GM12878 (cell line): ENCODE data around the gene TSFM. TPM values are rescaled to one million over a fixed set of nuclear protein-coding genes. Genes with fewer than 3 reads are reported as not detected.

Experiments used
- ATAC-seq: fragments of 200-7000 bp; cut with Tn5 transposase; 3 replicates; pipeline ENCODE4 v1.9.1; 2020; ENCODE audit warnings: mild to moderate bottlenecking, moderate library complexity
- BruUV-seq: library from RNA; stranded (reverse); fragments of 400-500 nt; replicated peaks from 2 replicates; lab custom pipeline; 2021; lab: Mats Ljungman, UMichigan
- CTCF ChIA-PET: fragments of 300-600 bp; sonication (Branson Sonifier 250); formaldehyde crosslinking; extraction: SDS; loops from one replicate; lab custom pipeline; 2021; ENCODE audit warnings: inconsistent platforms; lab: Yijun Ruan, JAX
- POLR2A ChIA-PET: fragments of 350-600 bp; formaldehyde crosslinking; extraction: SDS; loops from one replicate; lab custom pipeline; 2021; ENCODE audit warnings: inconsistent platforms; lab: Charles Lee
- RAD21 ChIA-PET: fragments of 300-600 bp; sonication (Branson Sonifier 250); formaldehyde crosslinking; loops from one replicate; lab custom pipeline; 2023; ENCODE audit warnings: antibody characterized with exemption; ENCODE audit not compliant: unreplicated experiment; lab: Charles Lee
- SMC1A ChIA-PET: fragments of 300-600 bp; sonication (Branson Sonifier 250); formaldehyde crosslinking; loops from one replicate; lab custom pipeline; 2023; ENCODE audit not compliant: unreplicated experiment, uncharacterized antibody; lab: Charles Lee
- DNase-seq: peaks from one replicate; pipeline ENCODE4 v3.0.0-alpha.2; 2011; ENCODE audit warnings: low read depth, low spot score
- FAIRE-seq: peaks from 3 replicates; lab custom pipeline; 2011; peaks lifted over from hg19 to GRCh38; lab: Jason Lieb, UNC
- H2AFZ ChIP-seq: 2 replicates; pipeline ENCODE4 v1.6.0; 2011; ENCODE audit warnings: low read depth, low read length, control low read depth; ENCODE audit not compliant: control insufficient read depth
- H3K27ac ChIP-seq: 2 replicates; pipeline ENCODE4 v1.5.1; 2011; ENCODE audit warnings: control low read depth; ENCODE audit not compliant: control insufficient read depth, insufficient read depth
- H3K27me3 ChIP-seq, 2 experiments: replicated peaks in 1 of 2; 2 replicates each; pipeline versions ENCODE4 v1.6.0 to v1.6.1; 2011; ENCODE audit warnings: low read length in 1 of 2; ENCODE audit not compliant: control insufficient read depth in 2 of 2, insufficient read depth in 2 of 2
- H3K36me3 ChIP-seq, 2 experiments: 2 replicates each; pipeline ENCODE4 v1.5.1; 2011; ENCODE audit warnings: low read length in 1 of 2; ENCODE audit not compliant: control insufficient read depth in 2 of 2, insufficient read depth in 2 of 2
- H3K4me1 ChIP-seq: 2 replicates; pipeline ENCODE4 v1.6.1; 2011; ENCODE audit warnings: mild to moderate bottlenecking, low read length, moderate library complexity, mixed read lengths; ENCODE audit not compliant: control insufficient read depth, insufficient read depth
- H3K4me2 ChIP-seq: 2 replicates; pipeline ENCODE4 v1.6.0; 2011; ENCODE audit warnings: control low read depth; ENCODE audit not compliant: control insufficient read depth, insufficient read depth
- H3K4me3 ChIP-seq: fragments of 200-600 bp; sonication (generic); 2 replicates; pipeline ENCODE4 v1.5.1; 2016
- H3K79me2 ChIP-seq: 2 replicates; pipeline ENCODE4 v1.6.0; 2011; ENCODE audit warnings: low read length; ENCODE audit not compliant: control insufficient read depth, insufficient read depth
- H3K9ac ChIP-seq: 2 replicates; pipeline ENCODE4 v1.8.0; 2011; ENCODE audit warnings: low read length, control low read depth, mixed read lengths; ENCODE audit not compliant: control insufficient read depth, insufficient read depth
- H3K9me3 ChIP-seq: replicated peaks from 3 replicates; pipeline ENCODE4 v1.5.1; 2011; ENCODE audit warnings: mild to moderate bottlenecking, low read length; ENCODE audit not compliant: control insufficient read depth, insufficient read depth
- H4K20me1 ChIP-seq: 2 replicates; pipeline ENCODE4 v1.6.0; 2011; ENCODE audit not compliant: control insufficient read depth, insufficient read depth
- ETV6 ChIP-seq, 2 experiments: fragments of 450-650 bp in 1 of 2; IDR thresholded peaks in 1 of 2; conservative IDR thresholded peaks in 1 of 2; 2 replicates each; pipeline ENCODE4 v1.6.1; 2014; ENCODE audit warnings: antibody characterized with exemption in 1 of 2, borderline replicate concordance in 1 of 2, low read depth in 1 of 2, mild to moderate bottlenecking in 1 of 2, moderate library complexity in 1 of 2
- HDAC2 ChIP-seq: fragments of 200-600 bp; sonication (generic); IDR thresholded peaks from 2 replicates; pipeline ENCODE4 v1.6.1; 2017
- HDGF ChIP-seq: fragments of 450-650 bp; IDR thresholded peaks from 2 replicates; pipeline ENCODE4 v1.6.1; 2016; ENCODE audit warnings: antibody characterized with exemption
- NFIC ChIP-seq: IDR thresholded peaks from 2 replicates; pipeline ENCODE4 v1.6.1; 2012; ENCODE audit warnings: low read depth, mild to moderate bottlenecking, inconsistent platforms, low read length, moderate library complexity
- NFYA ChIP-seq: IDR thresholded peaks from 2 replicates; pipeline ENCODE4 v1.6.1; 2011; ENCODE audit warnings: low read depth, mild to moderate bottlenecking, low read length, improper control_type of control experiment, borderline replicate concordance
- NFYB ChIP-seq: IDR thresholded peaks from 2 replicates; pipeline ENCODE4 v1.6.1; 2011; ENCODE audit warnings: low read depth, mild to moderate bottlenecking, low read length, improper control_type of control experiment, moderate library complexity; ENCODE audit not compliant: insufficient read depth
- NR2F1 ChIP-seq: fragments of 450-650 bp; conservative IDR thresholded peaks from 2 replicates; pipeline ENCODE4 v1.6.1; 2017; ENCODE audit warnings: mild to moderate bottlenecking
- RB1 ChIP-seq: fragments of 450-650 bp; formaldehyde crosslinking; IDR thresholded peaks from 2 replicates; pipeline ENCODE4 v1.6.1; 2017; ENCODE audit warnings: mild to moderate bottlenecking, borderline replicate concordance
- WGBS: methylation state at CpG from one replicate; pipeline ENCODE4 v1.1.6; 2016; ENCODE audit warnings: low lambda C conversion rate; ENCODE audit not compliant: insufficient replicate concordance, insufficient coverage; ENCODE audit errors: missing lambda C conversion rate; 5-methylcytosine and 5-hydroxymethylcytosine counted together
- in situ Hi-C: fragments of 300-500 bp; cut with MboI; formaldehyde crosslinking; loops from 9 replicates; pipeline ENCODE4 v1.14.3; 2018; ENCODE audit warnings: mixed read lengths
- intact Hi-C: fragments of 100-400 bp; cut with micrococcal nuclease; formaldehyde crosslinking; loops from one replicate; pipeline ENCODE4 v1.14.2; 2022; ENCODE audit not compliant: unreplicated experiment
- polyA plus RNA-seq, 11 experiments: library from polyadenylated mRNA; depleted of rRNA in 4 of 11; unstranded in 6 of 11; stranded (reverse) in 5 of 11; fragments of >200 nt; fragmentation: Nextera tagmentation in 4 of 11; fragmentation: Illumina TruSeq in 1 of 11; extraction: Ambion mirVana in 4 of 11; extraction: Trizol in 1 of 11; gene quantifications; 1 replicate in 1 of 11; 2 replicates in 10 of 11; pipeline versions ENCODE4 v1.2.1 to v1.2.3, GENCODE V29; 2011 to 2016; ENCODE audit warnings: inconsistent platforms in 2 of 11, missing spikeins in 2 of 11, low read depth in 1 of 11
- total RNA-seq, 4 experiments: library from RNA; depleted of rRNA in 3 of 4; stranded (reverse); fragments of >200 nt in 3 of 4; fragmentation: Illumina TruSeq in 1 of 4; extraction: Trizol in 1 of 4; gene quantifications; 2 replicates each; pipeline versions ENCODE4 v1.2.1 to v1.2.3, GENCODE V29; 2013 to 2021
- TF ChIP-seq, protein P1 (sequence below): IDR thresholded peaks from 2 replicates; pipeline ENCODE4 v1.6.1; 2011; ENCODE audit warnings: borderline replicate concordance, low read depth, mild to moderate bottlenecking, moderate library complexity, low read length; ENCODE audit not compliant: insufficient read depth, poor library complexity, severe bottlenecking
- TF ChIP-seq, protein P2 (sequence below): fragments of 450-650 bp; IDR thresholded peaks from 2 replicates; pipeline ENCODE4 v1.6.1; 2017; ENCODE audit warnings: mild to moderate bottlenecking, moderate library complexity
- TF ChIP-seq, protein P3 (sequence below): fragments of 450-650 bp; IDR thresholded peaks from 2 replicates; pipeline ENCODE4 v1.6.1; 2017; ENCODE audit warnings: mild to moderate bottlenecking, low read depth, inconsistent platforms; ENCODE audit not compliant: poor library complexity, severe bottlenecking
- TF ChIP-seq, protein P4 (sequence below): IDR thresholded peaks from 2 replicates; pipeline ENCODE4 v1.6.1; 2011; ENCODE audit warnings: low read depth, low read length, improper control_type of control experiment, borderline replicate concordance

The TSFM gene
- total and polyA plus RNA-seq, 10 of the 15 experiments (the other 5 are each of a cell fraction or from before 2014, with no cell fraction given), result 36.7 to 132 (median 45.6) TPM

DNA sequence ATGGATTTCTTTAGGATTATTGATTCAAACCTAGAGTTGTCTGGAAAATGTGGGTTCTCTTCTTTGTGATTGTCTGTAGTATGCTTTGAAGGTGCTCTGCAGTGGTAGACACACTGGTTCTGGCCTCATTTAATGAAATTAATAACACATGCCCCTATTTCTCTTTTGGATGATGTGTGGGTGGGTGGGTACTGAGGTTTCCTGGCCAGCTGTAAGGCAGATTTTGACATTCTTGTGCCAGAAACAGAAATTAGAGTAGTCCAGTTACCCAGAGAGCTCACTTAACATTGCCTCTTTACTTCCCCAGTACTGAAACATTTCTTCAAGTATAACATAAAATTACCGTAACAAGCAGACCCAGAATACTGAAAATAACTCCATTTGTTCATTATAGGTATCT is 14.4 kb downstream of the TSFM start (continued):
- TF ChIP-seq ETV6 (conservative IDR thresholded peaks at IDR 0.05 in 1 of 2, IDR thresholded peaks at IDR 0.05 in 1 of 2; ENCODE audit: borderline replicate concordance in 1 of 2, low read depth in 1 of 2) (no peak), RB1 (no peak), HDGF (no peak)
- TF ChIP-seq, all 136 proteins: peak for 0

DNA sequence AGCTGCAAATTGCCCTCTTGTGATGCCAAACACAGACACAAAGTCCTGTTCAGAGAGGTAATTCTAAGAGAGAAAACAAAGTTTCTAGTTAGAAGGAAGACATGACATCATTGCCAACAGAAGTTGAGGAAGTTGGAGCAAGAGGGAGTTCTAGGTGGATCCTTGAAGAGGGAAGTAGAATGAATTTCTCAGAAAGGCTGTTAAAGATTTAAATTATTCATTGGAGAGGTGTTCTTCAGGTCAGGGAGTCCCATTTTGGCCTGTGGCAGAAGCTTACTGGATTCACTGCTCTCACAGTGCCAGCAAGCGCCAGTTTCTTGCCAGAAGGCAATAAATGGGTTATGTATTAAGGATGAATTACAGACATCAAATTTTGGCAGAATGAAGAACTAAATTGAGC is 15.3 kb downstream of the TSFM start:
- H3K79me2 ChIP-seq, result no peaks in the 10 kb centered on the region
- H3K4me3 ChIP-seq, result no peak overlapping the region
- POLR2A ChIA-PET, result interaction anchor here (1.1 kb wide), 1 partner anchor 39 kb away, joined by 3 read pairs; no protein-coding TSS in a partner anchor
- H4K20me1 ChIP-seq, result no peaks in the 10 kb centered on the region
- H3K27ac ChIP-seq, result no peak overlapping the region
- ATAC-seq (no peak), DNase-seq (no peak), FAIRE-seq (no peak)
- H3K36me3 ChIP-seq, result peaks cover 6 to 28% of the 10 kb centered on the region in 2 experiments
- RAD21 ChIA-PET, result no interaction called here
- CTCF ChIA-PET, result interaction anchor here (0.6 to 9.5 kb wide), 6 partner anchors 10 to 224 kb away, joined by 3 to 87 read pairs (median 4); no protein-coding TSS in a partner anchor
- no peak overlapping the region for H3K4me2 ChIP-seq
- 94% methylated on average over 1 of the region's 1 CpG for WGBS
- in situ Hi-C loops (no loop called here), intact Hi-C loops (no loop called here)
- H3K4me1 ChIP-seq, result no peaks in the 10 kb centered on the region
- no peaks in the 10 kb centered on the region for H3K9me3 ChIP-seq
- no peaks in the 10 kb centered on the region for H3K27me3 ChIP-seq
- SMC1A ChIA-PET, result interaction anchor here (1.7 kb wide), 1 partner anchor 11 kb away, joined by 7 read pairs; no protein-coding TSS in a partner anchor
- H3K9ac ChIP-seq, result no peak overlapping the region
- BruUV-seq, result no TSS peak
- H2AFZ ChIP-seq, result no peak overlapping the region
- TF ChIP-seq, protein P1, sequence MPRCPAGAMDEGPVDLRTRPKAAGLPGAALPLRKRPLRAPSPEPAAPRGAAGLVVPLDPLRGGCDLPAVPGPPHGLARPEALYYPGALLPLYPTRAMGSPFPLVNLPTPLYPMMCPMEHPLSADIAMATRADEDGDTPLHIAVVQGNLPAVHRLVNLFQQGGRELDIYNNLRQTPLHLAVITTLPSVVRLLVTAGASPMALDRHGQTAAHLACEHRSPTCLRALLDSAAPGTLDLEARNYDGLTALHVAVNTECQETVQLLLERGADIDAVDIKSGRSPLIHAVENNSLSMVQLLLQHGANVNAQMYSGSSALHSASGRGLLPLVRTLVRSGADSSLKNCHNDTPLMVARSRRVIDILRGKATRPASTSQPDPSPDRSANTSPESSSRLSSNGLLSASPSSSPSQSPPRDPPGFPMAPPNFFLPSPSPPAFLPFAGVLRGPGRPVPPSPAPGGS, result no peak
- no peak for TF ChIP-seq HDAC2
- no peak for TF ChIP-seq NFYB
- TF ChIP-seq NR2F1, result no peak
- no peak for TF ChIP-seq NFIC
- TF ChIP-seq, protein P2, sequence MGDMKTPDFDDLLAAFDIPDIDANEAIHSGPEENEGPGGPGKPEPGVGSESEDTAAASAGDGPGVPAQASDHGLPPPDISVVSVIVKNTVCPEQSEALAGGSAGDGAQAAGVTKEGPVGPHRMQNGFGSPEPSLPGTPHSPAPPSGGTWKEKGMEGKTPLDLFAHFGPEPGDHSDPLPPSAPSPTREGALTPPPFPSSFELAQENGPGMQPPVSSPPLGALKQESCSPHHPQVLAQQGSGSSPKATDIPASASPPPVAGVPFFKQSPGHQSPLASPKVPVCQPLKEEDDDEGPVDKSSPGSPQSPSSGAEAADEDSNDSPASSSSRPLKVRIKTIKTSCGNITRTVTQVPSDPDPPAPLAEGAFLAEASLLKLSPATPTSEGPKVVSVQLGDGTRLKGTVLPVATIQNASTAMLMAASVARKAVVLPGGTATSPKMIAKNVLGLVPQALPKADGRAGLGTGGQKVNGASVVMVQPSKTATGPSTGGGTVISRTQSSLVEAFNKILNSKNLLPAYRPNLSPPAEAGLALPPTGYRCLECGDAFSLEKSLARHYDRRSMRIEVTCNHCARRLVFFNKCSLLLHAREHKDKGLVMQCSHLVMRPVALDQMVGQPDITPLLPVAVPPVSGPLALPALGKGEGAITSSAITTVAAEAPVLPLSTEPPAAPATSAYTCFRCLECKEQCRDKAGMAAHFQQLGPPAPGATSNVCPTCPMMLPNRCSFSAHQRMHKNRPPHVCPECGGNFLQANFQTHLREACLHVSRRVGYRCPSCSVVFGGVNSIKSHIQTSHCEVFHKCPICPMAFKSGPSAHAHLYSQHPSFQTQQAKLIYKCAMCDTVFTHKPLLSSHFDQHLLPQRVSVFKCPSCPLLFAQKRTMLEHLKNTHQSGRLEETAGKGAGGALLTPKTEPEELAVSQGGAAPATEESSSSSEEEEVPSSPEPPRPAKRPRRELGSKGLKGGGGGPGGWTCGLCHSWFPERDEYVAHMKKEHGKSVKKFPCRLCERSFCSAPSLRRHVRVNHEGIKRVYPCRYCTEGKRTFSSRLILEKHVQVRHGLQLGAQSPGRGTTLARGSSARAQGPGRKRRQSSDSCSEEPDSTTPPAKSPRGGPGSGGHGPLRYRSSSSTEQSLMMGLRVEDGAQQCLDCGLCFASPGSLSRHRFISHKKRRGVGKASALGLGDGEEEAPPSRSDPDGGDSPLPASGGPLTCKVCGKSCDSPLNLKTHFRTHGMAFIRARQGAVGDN, result no peak
- TF ChIP-seq, protein P3, sequence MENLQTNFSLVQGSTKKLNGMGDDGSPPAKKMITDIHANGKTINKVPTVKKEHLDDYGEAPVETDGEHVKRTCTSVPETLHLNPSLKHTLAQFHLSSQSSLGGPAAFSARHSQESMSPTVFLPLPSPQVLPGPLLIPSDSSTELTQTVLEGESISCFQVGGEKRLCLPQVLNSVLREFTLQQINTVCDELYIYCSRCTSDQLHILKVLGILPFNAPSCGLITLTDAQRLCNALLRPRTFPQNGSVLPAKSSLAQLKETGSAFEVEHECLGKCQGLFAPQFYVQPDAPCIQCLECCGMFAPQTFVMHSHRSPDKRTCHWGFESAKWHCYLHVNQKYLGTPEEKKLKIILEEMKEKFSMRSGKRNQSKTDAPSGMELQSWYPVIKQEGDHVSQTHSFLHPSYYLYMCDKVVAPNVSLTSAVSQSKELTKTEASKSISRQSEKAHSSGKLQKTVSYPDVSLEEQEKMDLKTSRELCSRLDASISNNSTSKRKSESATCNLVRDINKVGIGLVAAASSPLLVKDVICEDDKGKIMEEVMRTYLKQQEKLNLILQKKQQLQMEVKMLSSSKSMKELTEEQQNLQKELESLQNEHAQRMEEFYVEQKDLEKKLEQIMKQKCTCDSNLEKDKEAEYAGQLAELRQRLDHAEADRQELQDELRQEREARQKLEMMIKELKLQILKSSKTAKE, result no peak
- TF ChIP-seq NFYA, result no peak
- TF ChIP-seq, protein P4, sequence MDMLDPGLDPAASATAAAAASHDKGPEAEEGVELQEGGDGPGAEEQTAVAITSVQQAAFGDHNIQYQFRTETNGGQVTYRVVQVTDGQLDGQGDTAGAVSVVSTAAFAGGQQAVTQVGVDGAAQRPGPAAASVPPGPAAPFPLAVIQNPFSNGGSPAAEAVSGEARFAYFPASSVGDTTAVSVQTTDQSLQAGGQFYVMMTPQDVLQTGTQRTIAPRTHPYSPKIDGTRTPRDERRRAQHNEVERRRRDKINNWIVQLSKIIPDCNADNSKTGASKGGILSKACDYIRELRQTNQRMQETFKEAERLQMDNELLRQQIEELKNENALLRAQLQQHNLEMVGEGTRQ, result no peak
